GM21717 (cell line): ENCODE measurements around the gene S100B.

Experiments used
- ATAC-seq: cut with Tn5 transposase; IDR thresholded peaks from one replicate; pipeline ENCODE4 v1.9.1; 2021; ENCODE audit warnings: mild to moderate bottlenecking, moderate library complexity; ENCODE audit not compliant: unreplicated experiment

S100B gene

DNA sequence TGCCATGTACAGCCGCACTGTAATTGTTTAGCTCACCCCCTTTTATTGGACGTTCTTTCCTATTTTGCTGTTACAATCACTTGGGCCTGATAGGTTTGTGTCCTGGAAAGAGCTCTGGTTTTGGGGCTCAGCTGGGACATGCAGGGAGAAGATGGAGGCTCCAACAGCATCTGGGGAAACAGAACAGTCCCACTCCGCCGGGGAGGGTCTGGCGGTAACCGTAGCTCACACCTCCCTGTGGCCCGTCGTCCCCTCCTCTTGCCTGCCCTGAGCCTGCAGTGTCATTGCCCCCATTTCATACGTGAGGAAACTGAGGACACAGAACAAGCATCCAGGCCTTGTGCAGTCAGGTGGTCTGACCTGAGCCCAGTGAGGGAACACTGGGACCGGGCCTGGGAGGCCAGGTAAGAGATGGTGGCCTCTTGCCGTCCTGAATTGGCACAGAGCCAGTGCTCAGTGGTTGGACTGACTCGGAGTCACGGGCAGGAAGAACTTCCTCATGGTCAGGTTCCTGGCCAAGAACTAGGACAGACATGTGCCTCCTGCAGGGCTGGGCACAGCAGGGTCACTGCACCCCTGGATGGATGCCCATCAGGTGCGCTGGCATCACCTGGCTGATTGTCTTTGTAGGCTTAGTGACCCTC lies 41.8 kb downstream of the S100B start:
- ATAC-seq, result no peak

DNA sequence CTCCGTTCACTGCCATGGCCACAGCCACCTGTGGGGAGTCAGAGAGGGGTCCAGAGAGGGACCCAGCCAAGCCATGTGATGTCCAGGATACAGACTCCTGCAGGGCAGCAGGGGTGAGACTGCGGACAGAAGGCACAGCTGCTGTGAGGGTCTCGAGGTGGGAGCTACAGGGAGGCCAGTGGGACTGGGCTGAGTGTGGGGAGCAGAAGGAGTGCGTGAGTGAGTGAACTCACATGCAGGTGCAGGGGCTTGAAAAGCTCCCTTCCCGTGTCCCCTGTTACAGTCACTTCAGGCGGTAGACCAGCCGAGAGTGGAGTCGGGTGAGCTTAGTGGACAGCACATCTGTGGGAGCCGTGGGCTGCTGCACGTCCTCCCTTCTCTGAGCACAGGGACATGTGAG lies 42.4 kb downstream of the S100B start:
- ATAC-seq, result no peak

DNA sequence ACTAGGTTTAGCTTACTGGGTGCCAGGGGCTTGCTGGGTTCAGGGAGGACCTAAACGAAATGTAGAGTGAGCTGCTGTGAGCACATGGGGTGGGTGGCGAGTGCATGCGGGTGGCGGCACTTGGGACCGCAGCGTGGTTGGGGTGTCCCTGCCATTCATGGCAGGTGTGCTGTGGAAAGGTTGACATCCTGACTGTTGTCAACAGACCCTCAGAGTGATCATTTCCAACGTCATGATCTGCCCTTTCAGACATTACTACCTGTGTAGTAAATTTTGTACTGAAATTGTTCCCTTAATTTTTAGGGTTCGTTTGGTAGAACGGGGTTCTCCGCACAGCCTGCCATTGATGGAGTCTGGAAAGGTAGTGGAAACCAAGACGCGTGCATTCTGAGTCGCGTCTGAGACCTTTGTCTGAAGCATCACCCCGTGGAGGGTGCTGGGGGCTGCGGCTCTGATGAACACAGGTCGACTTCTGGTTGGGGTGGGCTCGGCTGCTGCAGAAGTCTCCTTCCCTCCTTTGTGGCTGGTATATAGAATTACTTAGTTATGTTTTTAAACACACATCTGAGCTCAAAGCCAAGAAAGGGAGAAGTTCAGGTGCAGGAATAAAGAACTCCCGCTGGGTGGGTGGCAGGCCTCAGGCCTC lies 43.3 kb downstream of the S100B start:
- no peak for ATAC-seq

DNA sequence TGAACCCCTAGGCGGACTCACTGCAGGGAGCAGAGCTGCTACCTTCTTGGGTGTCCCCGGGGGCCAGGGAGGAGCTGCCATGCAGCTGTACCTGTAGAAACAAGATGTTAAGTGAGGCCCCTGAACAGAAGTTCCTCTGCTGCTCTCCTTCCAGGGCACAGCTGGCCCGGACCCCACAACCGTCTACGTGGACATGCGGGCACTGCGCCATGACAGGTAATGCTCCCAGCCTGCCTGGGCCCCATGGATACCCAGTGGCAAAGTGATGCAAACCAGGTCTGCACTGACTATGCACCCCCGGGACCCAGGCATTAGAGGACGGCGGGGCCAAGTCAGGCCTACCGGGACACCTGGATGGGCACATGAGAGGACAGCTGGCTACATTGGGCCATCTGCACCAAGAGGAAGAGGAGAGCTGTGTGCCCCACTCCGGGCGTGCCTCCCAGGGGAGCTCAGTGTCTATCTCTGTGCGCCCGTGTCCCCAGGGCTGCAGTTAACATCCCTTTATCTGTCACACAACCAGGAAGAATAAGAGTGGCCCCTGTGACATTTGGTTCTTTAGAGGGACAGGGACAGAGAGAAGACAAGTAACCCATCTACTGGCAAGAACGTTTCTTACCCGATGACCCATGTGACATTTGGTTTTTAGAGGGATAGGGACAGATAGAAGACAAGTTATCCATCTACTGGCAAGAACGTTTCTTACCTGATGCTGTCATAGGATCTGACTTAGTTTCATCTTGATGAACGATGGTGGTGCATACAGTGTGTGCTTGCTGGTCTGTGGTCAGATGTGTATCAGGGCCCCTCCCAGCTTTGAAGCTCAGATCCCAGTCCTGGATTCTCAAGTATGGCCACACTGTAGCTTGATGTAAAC lies 44.1 kb downstream of the S100B start:
- no peak for ATAC-seq

DNA sequence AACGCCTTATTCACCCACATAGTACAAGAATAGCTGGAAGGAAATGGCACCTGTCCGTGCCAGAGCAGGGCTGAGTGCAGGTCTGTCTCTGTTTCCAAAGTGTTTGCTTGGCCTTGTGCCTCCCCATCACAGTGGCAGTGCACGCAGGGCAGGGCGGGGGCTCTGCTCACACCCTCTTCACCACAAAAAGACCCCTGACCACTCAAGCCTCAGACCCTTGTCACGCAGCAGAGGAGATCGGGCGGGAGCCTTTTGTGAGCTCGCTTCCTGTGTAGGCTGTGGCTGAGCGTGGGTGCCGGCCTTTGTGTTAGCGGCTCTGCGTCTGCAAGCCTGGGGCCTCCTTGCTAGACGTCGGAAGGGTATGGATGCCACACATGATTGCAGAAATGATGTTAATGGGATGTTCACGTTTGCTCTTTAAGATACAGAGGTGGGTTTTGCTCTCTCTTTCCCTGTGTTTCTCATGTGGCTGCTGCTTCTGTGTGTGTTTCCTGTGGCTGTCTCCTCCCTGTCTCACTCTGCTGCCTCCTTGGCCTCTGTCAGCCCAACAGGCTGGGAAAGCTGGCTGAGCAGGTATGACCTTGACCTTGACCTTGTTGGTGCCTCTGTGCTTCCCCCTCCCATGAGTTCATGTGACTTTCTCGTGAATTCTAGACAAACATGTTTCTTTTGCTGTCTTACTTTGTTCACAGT lies 45.4 kb downstream of the S100B start:
- ATAC-seq, result no peak

DNA sequence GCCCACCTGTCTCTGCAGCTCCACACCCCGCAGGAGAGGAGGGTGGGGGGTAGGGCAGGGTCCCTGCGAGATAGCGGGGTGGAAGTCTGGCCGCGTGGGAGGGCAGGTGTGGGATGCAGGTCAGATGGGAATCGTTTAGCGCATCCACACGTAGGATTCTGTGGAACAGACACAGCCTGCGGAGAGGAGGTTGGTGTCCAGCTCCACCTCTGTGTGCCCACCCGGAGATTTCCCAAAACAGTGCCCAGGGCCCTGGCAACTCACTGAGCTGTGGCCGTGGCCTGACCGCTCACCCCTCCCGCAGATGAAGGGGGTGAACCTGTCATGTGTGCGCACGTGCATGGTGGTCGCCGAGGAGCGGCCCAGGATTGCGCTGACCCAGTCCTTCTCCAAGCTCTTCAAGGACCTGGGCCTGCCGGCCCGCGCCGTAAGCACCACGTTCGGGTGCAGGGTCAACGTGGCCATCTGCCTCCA lies 46.9 kb downstream of the S100B start:
- ATAC-seq, result no peak

DNA sequence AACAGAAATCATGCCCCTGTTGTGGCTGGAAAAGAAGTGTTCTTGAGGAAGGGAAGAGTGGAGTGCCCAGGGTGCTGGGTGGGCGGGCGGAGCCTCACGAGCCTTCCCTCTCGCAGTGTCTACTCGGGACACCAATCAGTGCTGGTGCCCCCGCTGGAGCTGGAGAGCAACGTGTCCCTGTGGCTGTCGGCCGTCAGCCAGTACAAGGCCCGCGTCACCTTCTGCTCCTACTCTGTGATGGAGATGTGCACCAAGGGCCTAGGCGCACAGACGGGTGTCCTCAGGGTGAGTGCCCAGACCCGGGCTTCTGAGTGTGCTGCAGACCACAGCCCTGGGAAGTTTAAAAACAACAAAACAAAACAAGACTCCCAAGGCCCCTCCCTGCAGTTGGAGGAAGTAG lies 47.4 kb downstream of the S100B start:
- ATAC-seq, result no peak

DNA sequence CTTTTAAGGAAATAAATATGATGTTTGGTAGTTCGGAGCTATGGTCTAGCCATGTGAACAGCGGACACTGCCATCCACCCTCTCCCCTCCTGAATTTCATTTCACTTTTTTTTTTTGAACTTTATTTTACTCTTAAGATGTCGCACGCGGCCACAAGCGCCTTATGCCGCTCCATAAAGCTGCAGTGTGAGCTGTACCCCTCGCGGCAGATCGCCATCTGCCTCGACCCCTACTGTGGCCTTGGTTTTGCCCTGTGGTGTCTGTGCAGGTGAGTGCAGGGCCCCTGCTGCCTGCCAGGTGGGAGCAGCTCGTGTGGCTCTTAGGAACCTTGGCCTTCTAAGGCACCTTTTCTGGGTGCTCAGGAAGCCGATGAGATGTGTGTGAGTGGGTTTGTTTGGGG lies 48.1 kb downstream of the S100B start:
- no peak for ATAC-seq

DNA sequence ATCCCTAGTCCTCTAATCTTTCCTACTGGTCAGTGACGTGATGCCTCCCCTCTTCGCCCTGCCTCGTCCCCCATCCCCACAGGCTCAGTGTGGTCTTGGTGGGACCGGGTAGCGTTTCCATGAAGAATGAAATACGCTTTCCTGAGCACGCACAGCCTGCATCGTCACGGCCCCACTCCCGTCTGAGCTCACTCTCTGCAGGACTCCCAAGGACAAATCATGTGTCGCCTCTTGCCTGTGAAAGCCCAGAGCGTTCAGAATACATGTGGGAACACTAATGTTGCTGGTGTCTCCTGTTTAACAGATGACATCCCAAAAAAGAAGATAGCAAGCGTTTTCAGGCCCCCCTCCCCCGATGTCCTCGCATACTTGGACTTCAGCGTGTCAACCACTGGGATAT lies 49.2 kb downstream of the S100B start:
- ATAC-seq, result no peak

DNA sequence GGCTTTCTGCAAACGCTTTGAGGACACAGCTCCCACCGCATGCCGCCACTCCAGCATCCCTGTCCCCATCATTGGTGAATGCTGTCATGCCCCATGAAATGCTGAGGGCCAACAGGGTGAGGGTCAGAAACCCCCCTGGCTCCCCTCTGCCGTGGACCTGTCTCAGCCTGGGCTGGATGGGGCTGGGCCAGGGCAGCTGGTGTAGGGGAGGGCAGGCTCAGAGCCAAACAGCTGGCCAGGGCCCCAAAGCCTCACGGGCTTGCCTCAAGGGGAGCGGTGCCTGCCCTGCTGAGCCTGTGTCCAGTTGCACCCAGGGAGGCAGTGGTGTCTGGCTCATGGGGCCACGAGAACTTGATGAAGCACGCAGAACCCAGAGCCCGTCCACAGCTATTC lies 49.7 kb downstream of the S100B start:
- no peak for ATAC-seq

DNA sequence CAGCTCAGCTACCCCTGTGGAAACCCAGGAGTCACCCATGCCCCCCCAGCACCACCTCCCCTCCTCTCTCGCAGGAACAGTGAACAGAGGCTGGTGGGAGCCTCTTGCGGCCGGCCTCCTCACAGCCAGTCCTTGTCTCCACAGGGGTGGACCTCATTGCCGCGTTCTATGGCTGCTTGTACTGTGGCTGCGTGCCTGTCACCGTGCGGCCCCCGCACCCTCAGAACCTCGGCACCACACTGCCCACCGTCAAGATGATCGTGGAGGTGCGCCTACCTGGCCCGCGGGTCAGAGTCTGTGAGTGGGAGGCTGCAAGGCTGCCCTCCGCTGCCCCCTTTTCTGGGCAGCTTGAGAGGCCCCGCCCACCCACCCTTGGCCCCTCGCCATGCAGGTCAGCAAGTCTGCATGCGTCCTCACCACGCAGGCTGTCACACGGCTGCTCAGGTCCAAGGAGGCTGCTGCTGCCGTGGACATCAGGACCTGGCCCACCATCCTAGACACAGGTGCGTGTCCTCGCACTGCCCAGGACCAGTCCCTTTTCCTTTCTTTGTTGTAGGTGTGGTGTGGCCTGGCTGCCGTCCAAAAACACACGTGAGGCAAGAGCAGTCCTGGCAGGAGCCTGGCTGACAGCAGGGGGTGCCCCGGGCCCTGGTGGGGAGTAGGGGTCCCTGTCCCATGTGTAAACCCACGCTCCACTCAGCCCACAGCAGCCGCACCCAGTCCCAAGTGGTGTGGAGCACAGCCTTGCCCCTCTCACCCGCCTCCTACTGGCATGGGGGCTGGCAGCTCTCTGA lies 50.3 kb downstream of the S100B start:
- ATAC-seq, result no peak

DNA sequence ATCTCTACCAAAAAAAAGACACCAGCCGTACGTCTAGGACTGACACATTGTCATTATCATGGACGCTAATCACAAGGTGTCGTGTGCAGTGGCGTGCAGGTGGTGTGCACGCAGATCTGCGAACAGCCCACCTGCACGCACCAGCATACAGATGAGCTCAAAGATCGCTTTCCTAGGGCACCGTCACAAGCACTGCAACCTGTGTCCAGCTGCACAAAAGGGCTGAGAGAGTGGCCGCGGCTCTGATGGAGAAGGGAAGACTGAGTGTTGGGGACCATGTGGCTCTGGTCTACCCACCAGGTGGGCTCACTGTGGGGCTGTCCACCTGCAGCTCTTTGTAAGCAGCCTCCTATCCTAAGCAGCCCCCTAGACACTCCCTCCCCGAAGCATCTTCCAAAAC lies 50.9 kb downstream of the S100B start:
- ATAC-seq, result no peak

DNA sequence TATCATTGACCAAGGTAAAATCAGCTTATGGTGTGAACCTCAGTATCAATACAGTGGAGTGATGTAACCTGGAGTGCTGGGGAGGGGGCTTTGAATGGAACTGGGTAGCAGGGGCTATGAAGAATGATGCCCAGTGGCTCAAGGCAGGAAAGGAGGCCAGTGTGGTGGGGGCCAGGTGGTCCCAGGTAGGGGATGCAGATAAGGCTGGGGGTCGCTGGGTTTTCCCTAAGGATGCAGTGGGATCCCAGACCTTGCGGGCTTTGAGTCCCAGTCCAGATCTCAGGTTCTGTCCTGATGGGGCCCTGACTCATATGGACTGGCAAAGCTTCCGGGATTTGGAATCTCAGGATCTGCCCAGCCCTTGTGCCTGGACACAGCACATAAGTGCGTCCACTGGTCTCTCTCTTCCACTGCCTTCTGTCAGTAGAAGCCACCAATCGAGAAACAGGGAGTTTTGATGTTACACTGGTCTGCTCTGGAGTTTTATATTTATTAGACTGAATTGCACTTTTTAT lies 52.0 kb downstream of the S100B start:
- ATAC-seq, result no peak

DNA sequence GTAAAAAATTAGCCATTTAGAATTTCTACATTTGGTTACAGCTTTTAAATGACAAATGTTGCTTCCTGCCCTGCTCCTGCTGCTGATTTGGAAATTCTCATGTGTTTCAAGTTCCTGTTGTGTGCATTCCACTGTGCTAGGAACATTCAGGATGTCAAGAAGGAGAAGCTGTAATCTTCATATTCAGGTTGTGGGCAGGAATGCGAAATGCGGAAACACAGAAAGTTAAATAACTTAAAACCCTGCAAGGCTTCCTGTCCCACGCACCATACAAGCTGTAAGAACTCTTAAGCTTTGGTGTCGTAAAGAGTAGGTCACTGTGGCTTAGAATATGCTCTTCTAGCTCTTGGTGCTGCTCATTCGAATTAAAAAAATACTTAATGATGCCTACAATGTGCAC lies 52.6 kb downstream of the S100B start:
- ATAC-seq, result no peak

DNA sequence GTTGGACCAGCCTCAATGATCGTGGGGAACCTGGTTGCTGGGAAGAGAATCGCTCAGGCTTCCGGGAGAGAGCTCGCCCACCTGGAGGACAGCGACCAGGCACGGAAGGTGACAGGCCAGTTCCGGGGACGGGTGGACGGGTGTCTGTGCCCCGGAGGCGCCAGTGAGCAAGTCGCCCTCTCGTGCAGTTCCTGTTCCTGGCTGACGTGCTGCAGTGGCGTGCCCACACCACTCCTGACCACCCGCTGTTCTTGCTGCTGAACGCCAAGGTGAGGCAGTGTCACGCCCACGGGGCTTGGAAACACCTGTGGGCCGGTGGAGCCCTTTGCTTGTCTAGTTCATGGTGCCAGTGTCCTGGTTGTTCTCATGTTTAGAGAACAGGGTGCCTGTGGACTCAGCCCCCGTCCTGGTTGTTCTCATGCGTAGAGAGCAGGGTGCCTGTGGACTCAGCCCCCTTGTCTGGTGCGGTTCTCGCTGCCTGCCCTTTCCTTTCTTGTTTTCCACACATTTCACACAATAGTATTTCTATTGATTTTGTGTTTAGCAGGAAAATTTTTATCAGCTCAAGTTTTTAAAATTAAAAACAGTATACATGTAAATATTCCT lies 53.1 kb downstream of the S100B start:
- no peak for ATAC-seq

DNA sequence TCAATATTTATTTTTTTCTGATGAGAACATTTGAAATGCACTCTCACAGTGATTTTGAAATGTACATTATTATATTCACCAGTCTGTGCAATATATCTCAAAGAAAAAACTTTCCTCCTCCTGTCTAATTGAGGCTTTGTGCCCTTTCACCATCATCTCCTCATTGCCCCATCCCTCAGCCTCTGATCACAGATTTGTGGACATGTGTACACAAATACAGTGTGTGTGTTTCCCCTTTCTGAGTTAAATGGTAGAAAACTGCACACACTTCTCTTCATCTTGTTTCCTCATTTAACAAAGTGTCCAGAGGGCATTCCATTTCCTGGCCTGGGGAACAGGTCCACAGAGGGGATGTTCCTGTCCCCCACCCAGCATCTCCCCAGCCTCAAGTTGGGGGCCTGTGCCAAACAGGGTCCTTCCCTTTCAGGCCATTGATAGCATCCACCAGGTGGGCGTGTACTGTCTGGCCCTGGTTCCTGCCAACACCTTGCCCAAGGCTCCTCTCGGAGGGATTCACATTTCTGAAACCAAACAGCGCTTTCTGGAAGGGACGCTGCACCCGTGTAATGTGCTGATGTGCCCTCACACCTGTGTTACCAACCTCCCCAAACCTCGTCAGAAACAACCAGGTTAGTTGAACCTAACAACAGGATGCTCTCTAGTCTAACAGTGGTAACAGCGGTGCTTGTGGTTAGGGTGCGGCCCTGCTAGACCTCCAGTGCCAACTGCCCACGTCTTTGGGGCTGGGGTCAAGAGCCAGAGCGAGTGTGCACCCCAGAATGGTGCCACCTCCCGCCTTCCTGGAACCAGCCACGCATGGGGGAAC lies 54.6 kb downstream of the S100B start:
- no peak for ATAC-seq

DNA sequence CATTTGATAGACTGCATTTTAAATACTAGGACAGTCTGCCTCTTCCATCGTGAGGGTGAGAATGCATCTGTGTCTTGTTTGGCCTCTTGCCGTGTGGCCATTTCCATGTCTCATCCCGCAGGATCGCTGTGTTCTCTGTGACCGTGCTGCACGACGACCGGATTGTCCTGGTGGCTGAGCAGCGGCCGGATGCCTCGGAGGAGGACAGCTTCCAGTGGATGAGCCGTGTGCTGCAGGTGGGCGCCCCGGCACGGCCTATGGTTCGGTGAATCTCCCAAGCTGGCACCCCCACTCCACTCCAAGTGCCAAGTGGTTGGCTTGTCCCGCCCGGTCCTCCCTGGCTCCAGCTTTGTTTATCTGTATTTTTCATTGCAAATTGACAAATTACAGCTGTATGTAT lies 55.2 kb downstream of the S100B start:
- no peak for ATAC-seq
